Adrenal gland (tissue), 12 donors: ENCODE data around the gene OR4F15. TPM values are rescaled to one million over a fixed set of nuclear protein-coding genes. Genes with fewer than 3 reads are reported as not detected.

Source experiments
- DNase-seq, 7 donors: peaks; one replicate each; pipeline ENCODE4 v3.0.0-alpha.2; 2019 to 2020
- H3K27ac ChIP-seq, 5 donors: fragments of 200-600 bp; sonication (generic) in 4 of 5; 1 replicate in 3 of 5; 2 replicates in 2 of 5; pipeline versions ENCODE4 v1.5.1 to v1.8.0; 2016 to 2020; ENCODE audit warnings: mild to moderate bottlenecking in 1 of 5
- H3K27me3 ChIP-seq: fragments of 200-600 bp; 2 replicates; pipeline ENCODE4 v1.8.0; 2021
- H3K36me3 ChIP-seq, 2 donors: fragments of 200-600 bp; replicated peaks in 1 of 2; 1 replicate in 1 of 2; 2 replicates in 1 of 2; pipeline versions ENCODE4 v1.5.1 to v1.8.0; 2018 to 2022
- H3K4me1 ChIP-seq, 2 donors: fragments of 200-600 bp; replicated peaks in 1 of 2; 1 replicate in 1 of 2; 2 replicates in 1 of 2; pipeline versions ENCODE4 v1.5.1 to v1.8.0; 2018 to 2021
- H3K4me3 ChIP-seq, 4 donors: fragments of 200-600 bp; sonication (generic) in 3 of 4; one replicate each; pipeline ENCODE4 v1.5.1; 2016 to 2018
- H3K9me3 ChIP-seq, 3 donors: fragments of 200-600 bp; sonication (generic) in 1 of 3; replicated peaks in 1 of 3; 1 replicate in 2 of 3; 2 replicates in 1 of 3; pipeline versions ENCODE4 v1.5.1 to v1.8.0; 2016 to 2021
- POLR2A ChIP-seq, 2 donors: fragments of 450-650 bp; IDR thresholded peaks; one replicate each; pipeline ENCODE4 v1.6.1; 2017; ENCODE audit warnings: antibody characterized with exemption in 2 of 2, mild to moderate bottlenecking in 2 of 2, moderate library complexity in 1 of 2
- WGBS, 4 donors: extraction: QIAGEN DNeasy Blood & Tissue Kit in 2 of 4; methylation state at CpG; one replicate each; pipeline versions ENCODE4 v1.1.5 to v1.1.7; 2013 to 2017; 5-methylcytosine and 5-hydroxymethylcytosine counted together
- intact Hi-C, 2 donors: fragments of 100-400 bp; cut with DNase I; formaldehyde crosslinking; loops; one replicate each; pipeline versions ENCODE4 v1.14.1 to v1.15.0; 2022 to 2023
- polyA plus RNA-seq, 3 donors: library from polyadenylated mRNA; stranded (reverse); fragments of 200-250 nt in 2 of 3; fragments of 350-450 nt in 1 of 3; fragmentation: Illumina TruSeq in 1 of 3; extraction: RNeasy Lipid Tissue Mini Kit (QIAGEN cat#74804) in 1 of 3; gene quantifications; one replicate each; pipeline ENCODE4 v1.2.3, GENCODE V29; 2013 to 2014
- total RNA-seq, 9 donors: library from RNA; depleted of rRNA in 4 of 9; stranded (reverse); fragments of >200 nt in 4 of 9; fragments of 120-200 nt in 1 of 9; fragmentation: NEBNext Ultra II Directional in 1 of 9; extraction: Animal tissue kit (Norgen Biotek cat#: 25700) in 1 of 9; gene quantifications; one replicate each; pipeline versions ENCODE4 v1.1.0 to v1.2.4, GENCODE V29; 2013 to 2023
- TF ChIP-seq, protein P1 (sequence below), 6 experiments: fragments of 450-650 bp in 4 of 6; fragments of 200-600 bp in 2 of 6; sonication (generic) in 1 of 6; IDR thresholded peaks; 1 replicate in 5 of 6; 2 replicates in 1 of 6; pipeline versions ENCODE4 v1.5.1 to v1.8.0; 2016 to 2021; ENCODE audit warnings: antibody characterized with exemption in 6 of 6, mild to moderate bottlenecking in 2 of 6, moderate library complexity in 1 of 6
- donor health status: healthy with polysubstance abuse.
- donor health status: Bipolar disorder and iron deficiency.
- donor health status: DM: yes; HTN: yes; CAD: no.
- donor health status: DM: no; HTN: no; CAD: no.
- donor health status: DM: no; HTN: no; CAD: no.
- donor health status: DM: yes; HTN: yes; CAD: no.

The OR4F15 gene
- total and polyA plus RNA-seq, 12 donors = not detected

DNA sequence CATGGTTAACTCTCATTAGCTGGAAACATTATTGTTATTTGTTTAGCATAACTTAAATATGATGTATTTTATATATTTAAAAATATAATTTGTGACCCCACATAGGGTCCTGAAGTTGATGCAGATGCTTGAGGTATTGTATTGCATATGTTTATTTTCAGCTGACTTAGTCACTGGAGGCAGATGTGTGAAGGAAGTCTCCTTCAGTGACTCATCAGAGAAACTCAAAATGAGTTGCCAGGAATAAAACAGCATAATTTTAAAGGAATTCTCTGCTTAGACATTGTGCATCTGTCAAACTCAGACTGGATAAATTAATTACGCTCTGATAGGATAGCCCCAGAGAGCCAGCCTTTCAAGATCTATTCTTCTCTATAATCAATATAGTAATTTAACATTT is 16.5 kb upstream of the OR4F15 start:
- no peaks in the 10 kb centered on the region for H3K36me3 ChIP-seq
- no peak overlapping the region for H3K27ac ChIP-seq
- no peaks in the 10 kb centered on the region for H3K4me1 ChIP-seq
- H3K9me3 ChIP-seq = no peaks in the 10 kb centered on the region
- intact Hi-C loops = no loop called here
- peaks cover 4% of the 10 kb centered on the region for H3K27me3 ChIP-seq
- TF ChIP-seq, protein P1, sequence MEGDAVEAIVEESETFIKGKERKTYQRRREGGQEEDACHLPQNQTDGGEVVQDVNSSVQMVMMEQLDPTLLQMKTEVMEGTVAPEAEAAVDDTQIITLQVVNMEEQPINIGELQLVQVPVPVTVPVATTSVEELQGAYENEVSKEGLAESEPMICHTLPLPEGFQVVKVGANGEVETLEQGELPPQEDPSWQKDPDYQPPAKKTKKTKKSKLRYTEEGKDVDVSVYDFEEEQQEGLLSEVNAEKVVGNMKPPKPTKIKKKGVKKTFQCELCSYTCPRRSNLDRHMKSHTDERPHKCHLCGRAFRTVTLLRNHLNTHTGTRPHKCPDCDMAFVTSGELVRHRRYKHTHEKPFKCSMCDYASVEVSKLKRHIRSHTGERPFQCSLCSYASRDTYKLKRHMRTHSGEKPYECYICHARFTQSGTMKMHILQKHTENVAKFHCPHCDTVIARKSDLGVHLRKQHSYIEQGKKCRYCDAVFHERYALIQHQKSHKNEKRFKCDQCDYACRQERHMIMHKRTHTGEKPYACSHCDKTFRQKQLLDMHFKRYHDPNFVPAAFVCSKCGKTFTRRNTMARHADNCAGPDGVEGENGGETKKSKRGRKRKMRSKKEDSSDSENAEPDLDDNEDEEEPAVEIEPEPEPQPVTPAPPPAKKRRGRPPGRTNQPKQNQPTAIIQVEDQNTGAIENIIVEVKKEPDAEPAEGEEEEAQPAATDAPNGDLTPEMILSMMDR (IDR thresholded peaks at IDR 0.05) = no peak
- TF ChIP-seq POLR2A (IDR thresholded peaks at IDR 0.05) = no peak
- no peak overlapping the region for H3K4me3 ChIP-seq
- no peak for DNase-seq
- 82 to 87% (median 83%) methylated on average over 1 of the region's 1 CpG for WGBS, 4 donors

DNA sequence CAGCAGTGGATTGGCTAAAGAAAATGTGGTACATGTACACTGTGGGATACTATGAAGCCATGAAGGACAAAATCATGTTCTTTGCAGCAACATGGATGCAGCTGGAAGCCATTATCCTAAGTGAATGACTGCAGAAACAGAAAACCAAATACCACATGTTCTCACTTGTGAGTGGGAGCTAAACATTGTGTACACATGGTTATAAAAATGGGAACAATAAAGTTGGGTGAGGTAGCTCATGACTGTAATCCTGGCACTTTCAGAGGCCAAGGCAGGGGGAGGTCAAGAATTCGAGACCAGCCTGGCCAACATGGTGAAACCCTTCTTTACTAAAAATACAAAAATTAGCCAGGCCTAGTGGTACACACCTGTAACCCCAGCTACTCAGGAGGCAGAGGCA is 12.3 kb upstream of the OR4F15 start:
- intact Hi-C loops = no loop called here
- no peak overlapping the region for H3K27ac ChIP-seq
- no peaks in the 10 kb centered on the region for H3K4me1 ChIP-seq
- no peak for TF ChIP-seq POLR2A (IDR thresholded peaks at IDR 0.05)
- TF ChIP-seq, protein P1 (IDR thresholded peaks at IDR 0.05) = no peak
- DNase-seq = no peak
- H3K9me3 ChIP-seq = no peaks in the 10 kb centered on the region
- H3K4me3 ChIP-seq = no peak overlapping the region
- peaks cover 4% of the 10 kb centered on the region for H3K27me3 ChIP-seq
- WGBS, 4 donors = 48 to 63% (median 60%) methylated on average over 1 of the region's 1 CpG
- no peaks in the 10 kb centered on the region for H3K36me3 ChIP-seq

DNA sequence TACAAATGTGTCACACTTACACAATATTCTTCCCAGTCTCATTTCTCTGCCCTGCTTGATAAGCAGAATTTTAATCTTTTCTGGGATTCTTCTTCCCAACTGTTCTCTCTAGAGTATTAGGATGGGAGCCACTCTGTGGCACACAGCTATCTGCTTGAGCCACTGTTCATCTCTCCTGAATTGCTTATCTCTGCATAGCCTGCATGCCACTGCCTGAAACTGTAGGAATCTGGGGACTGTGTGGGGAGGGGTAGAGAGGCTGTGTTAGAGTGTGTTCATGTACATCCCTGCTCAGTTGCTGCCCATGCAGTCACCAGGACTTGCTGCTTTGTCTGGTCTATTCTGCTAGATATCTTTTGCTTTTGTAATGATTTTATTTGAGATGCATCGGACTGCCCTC is 11.0 kb upstream of the OR4F15 start:
- intact Hi-C loops = no loop called here
- TF ChIP-seq, protein P1 (IDR thresholded peaks at IDR 0.05) = no peak
- no peak for TF ChIP-seq POLR2A (IDR thresholded peaks at IDR 0.05)
- WGBS, 4 donors = 74 to 93% (median 84%) methylated on average over 1 of the region's 1 CpG
- no peak for DNase-seq
- Histone ChIP-seq H3K4me3 (no peak overlapping the region), H3K4me1 (no peaks in the 10 kb centered on the region), H3K27ac (no peak overlapping the region), H3K9me3 (no peaks in the 10 kb centered on the region), H3K36me3 (no peaks in the 10 kb centered on the region), H3K27me3 (peaks cover 4% of the 10 kb centered on the region)

DNA sequence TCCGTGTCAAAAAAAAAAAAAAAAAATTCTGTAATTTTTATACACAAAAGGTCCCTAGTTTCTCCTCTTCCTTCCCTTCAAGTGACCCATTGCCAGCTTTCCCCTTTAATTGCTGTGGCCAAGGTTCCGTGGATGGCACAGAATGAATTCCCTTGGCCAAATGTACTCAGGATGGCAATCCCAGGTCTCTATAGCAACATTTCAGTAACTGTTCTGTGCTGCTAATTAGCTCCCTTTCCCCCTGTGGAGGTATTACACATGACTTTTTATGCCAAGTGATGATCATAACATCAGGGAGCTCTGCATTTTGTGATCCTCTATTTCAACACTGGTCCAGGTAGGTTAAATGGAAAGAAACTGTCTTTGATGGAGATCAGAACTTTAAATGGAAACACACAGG is 8.8 kb upstream of the OR4F15 start, which contains the start of gene OR4F6:
TSS of gene OR4F6 (plus strand) at position 301 of the 400 bp plus-strand sequence. CDS start 2,211 bp downstream, outside the sequence.
- Histone ChIP-seq H3K4me1 (no peaks in the 10 kb centered on the region), H3K27ac (no peak within 1 kb of the TSS), H3K36me3 (no peaks in the 10 kb centered on the region), H3K27me3 (no peaks in the 10 kb centered on the region), H3K4me3 (no peak within 1 kb of the TSS), H3K9me3 (no peaks in the 10 kb centered on the region)
- intact Hi-C loops = no loop called here
- no peak for DNase-seq
- WGBS, 4 donors = 63 to 90% (median 87%) methylated on average over 2 of the region's 2 CpGs
- TF ChIP-seq, protein P1 (IDR thresholded peaks at IDR 0.05) = no peak
- no peak for TF ChIP-seq POLR2A (IDR thresholded peaks at IDR 0.05)
